HG03378 (cell line): ENCODE data around the gene ZNF329.

Experiments used
- ATAC-seq: cut with Tn5 transposase; IDR thresholded peaks from one replicate; pipeline ENCODE4 v1.9.1; 2021; ENCODE audit warnings: mild to moderate bottlenecking, moderate library complexity; ENCODE audit not compliant: unreplicated experiment

ZNF329 gene

GRCh38 chr19:58123354-58123753, 27.2 kb downstream of the ZNF329 start:
- no peak for ATAC-seq

- ATAC-seq, result no peak
These were observed 31.4 kb downstream of the ZNF329 start for GRCh38 chr19:58118979-58119733.

DNA sequence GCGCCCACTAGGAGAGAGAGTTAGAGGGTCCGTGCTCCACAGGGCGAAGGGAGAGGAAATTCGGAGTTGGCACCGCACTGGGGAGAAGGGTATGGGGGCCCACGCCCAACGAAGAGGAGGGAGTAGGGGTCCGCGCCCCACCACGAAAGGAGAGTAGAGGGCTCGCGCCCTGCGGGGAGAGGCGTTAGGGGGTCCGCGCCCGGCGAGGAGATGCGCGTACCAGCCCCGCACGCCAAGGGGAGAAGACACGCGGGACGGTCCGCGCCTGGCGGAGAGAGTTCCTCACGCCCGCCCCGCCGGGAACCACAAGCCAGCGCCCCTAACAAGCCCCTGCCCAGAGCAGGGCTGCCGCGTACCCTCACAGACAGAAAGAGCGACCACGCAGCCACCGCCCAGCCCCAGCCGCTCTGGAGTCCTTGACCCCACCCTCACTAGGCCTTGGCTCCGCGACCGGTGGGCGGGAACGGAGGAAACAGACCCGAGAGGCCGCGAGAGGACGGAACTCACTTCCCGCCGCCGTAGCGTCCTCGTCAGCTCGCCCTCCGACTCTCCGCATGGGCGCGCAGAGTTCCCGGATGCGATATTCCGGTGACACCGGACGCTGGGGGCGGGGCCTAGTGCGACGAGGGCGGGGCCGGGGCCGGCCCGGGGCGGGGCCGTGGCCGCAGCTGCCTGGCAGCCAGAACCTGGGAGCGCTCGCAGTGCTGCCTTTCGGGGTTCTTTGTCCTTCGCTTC, 32.6 kb downstream of the ZNF329 start:
- no peak for ATAC-seq

DNA sequence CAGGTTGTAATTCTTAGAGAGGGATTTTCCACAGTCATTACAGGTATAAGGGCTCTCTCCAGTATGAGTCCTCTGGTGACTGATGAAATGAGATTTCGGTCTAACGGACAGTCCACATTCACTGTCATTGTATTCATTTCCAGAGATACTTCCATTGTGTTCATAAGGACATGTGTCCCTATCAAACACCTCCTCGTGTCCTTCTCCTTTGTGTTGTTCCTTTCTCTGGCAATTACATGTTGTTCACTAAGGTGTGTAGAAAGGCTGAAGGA, 42.1 kb downstream of the ZNF329 start:
- ATAC-seq, result no peak

GRCh38 chr19:58107778-58108545, 42.6 kb downstream of the ZNF329 start:
- no peak for ATAC-seq

GRCh38 chr19:58098682-58098998, 51.9 kb downstream of the ZNF329 start:
- ATAC-seq, result peak; percentile 15

GRCh38 chr19:58097781-58098681, 52.6 kb downstream of the ZNF329 start, which contains the start of gene ZSCAN18:
Gene ZSCAN18 (minus strand): TSS chr19:58098231. CDS start chr19:58090267, 7,964 bp downstream.
- ATAC-seq, result peak; percentile 81

DNA sequence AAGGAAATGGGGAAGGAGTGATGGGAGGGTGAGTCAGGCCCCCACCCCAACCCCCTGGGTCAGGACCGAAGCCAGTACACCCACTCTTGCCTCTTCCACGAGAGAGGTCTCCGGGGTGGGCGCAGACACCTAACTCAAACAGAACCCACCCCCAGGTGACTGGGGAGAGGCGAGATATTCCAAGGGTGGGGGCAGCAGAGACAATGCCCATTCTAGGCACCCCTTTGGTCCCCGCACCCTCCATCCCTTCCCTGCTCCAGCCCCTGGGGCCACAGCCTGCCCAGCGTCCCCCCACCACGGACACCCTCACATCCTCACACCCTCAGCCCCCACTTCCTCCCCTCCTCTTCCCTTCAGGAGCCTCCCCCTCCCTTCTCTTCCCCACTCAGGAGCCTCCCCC, 53.2 kb downstream of the ZNF329 start:
- ATAC-seq, result no peak

DNA sequence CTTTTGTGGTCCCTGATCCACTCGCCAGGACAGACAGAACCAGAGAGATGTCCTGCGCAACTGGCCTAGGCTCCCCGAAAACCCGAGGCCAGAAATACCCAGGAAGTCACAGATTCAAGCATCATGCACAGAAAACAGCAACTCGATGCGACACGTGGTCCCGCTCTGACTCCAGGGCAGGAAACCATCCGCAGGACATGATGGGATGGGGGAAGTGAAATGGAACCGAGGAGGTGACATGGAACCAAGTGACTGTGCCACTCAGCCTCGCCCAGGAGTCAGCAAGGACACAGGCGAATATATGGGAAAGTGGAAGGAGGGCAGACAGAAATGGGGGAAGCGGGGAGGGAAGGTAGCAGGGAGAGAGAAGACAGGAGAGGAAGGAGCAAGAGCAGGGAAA, 53.7 kb downstream of the ZNF329 start:
- ATAC-seq, result no peak

DNA sequence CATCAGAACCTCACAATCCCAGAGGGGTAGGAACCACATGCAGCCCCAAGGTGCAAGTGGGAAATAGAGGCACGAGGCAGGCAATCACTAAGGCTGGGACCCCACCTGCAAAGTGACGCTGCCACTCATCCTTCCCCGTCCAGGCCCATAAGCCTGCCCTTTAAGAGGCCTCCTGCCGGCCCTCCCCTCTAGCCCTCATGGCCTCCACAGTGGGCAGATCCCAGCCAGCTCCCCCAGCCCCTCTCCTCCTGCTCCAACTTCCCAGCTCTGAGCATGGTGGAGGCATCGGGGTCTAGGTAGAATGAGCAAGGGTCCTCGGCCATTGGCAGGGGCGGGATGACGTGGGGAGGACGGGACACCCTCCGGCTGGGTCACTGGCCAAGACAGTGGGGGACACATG, 55.3 kb downstream of the ZNF329 start:
- ATAC-seq, result no peak

- ATAC-seq, result no peak
These were observed 57.5 kb downstream of the ZNF329 start for GRCh38 chr19:58093071-58093470.

- no peak for ATAC-seq
These were observed 59.2 kb downstream of the ZNF329 start for GRCh38 chr19:58091251-58091995.

DNA sequence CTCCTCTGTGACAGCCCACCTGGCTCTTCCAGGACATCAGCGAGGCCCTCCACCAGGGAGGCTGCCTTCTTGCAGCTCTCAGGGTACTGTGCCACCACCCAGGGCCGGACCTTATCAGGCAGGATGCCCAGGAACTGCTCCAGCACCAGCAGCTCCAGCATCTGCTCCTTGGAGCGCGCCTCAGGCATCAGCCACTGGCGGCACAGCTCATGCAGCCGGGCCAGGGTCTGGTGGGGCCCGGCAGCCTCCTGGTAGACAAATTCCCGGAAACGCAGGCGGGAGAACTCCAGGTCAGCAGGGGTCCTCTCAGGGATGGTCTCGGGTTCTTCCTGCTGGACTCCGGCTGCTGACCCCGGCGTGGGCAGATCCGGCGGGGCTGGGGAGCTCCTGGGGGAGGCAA, 60.7 kb downstream of the ZNF329 start:
- ATAC-seq, result no peak

GRCh38 chr19:58088521-58089052, 62.0 kb downstream of the ZNF329 start:
- ATAC-seq, result no peak

DNA sequence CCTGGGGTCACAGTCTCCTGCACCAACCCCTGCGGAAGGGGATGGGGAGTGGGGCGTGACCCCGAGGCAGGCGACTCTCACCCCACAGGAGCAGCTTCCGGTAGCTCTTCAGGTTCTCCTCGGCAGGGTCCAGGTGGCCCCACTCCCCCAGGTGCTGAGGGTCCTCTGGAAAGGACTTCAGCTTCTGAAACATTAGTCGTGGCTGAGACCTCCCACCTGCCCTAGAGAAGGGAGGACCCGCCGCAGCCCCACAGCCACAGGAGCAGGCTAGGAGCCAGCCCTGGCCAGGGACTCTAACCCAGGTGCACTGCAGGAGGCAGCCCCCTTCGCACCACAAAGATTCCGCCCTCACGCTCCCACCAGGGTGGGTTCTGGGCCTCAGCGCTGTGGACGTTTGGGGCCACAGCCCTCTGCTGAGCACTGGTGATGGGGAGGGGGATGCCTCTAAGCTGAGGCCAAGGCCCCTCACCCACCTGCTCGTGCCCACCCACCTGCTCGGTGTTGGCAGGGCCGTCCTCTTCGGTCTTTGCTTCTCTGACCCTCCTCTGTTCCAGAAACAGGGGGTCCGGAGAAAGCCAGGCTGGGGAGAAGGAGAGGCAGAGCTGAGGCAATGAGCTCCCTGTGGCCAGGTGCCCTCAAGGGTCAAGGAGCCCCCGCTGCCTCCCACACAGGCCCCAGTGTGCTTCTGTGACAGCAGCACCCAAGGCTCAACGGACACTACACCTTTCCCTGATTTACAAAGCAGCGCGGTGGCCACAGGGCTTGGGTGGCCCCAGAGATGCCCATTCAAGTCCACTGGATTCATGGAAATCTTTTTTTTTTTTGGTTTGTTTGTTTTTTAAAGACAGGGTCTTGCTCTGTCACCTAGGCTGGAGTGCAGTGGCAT, 63.5 kb downstream of the ZNF329 start:
- ATAC-seq, result no peak

DNA sequence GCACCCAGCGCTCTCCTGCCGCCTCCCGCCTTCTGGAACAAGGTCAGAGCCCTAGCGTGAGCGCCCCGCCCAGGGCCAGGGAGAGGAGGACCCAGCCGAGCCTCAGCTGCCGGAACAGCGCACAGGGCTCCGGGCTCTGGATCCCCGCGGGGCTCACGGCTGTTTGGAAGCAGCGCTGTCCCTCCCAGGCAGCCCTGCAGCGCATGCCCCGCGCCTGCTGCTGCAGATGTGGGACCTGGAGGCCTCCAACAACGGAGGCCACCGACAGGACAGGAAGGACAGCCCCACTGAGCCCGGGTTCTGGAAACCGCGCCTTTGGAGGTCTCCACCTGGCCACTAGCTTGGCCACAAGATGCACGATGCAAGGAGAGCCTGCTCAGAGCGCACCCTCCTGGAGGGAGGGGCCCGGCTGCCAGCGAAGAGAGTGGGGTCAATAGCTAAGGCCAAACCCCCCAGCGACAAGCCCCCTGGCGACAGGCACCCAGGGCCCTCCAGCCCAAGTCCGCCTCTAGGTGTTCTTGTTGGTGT, 65.2 kb downstream of the ZNF329 start:
- ATAC-seq, result no peak

DNA sequence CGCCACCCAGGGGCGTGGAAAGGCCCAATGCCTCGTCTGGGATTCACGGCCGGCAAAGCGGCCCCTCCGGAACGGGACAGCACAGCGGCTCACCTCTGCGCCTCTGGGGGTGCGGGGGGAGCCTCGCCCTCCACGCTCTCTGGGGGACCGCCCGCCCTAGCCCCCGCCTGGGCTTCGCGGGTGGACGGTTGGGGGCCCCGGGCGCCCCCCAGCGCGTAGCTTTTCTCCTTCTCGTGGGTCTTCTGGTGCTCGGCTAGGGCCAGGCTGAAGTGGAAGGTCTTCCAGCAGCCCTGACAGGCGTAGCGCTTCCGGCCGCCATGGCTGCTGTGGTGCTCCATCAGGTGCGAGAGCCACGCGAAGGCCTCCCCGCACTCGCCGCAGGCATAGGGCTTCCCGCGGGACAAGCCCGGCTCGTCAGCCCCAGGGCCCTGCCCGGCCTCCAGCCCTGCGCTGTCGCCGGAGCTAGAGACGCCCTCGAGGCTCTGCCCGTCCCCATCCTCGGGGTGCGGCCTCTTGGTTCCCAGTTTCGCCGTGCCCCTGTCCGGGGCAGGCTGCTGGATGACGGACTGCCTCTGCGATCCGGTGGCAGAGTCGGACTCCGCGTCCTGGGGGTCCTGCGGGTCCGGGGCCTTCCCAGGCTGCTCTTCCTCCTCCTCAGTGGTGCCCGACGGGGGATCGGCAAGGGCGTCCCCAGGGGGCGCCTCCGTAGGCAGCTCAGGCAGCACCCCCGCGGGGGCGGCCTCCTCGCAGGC, 65.8 kb downstream of the ZNF329 start:
- ATAC-seq, result no peak

DNA sequence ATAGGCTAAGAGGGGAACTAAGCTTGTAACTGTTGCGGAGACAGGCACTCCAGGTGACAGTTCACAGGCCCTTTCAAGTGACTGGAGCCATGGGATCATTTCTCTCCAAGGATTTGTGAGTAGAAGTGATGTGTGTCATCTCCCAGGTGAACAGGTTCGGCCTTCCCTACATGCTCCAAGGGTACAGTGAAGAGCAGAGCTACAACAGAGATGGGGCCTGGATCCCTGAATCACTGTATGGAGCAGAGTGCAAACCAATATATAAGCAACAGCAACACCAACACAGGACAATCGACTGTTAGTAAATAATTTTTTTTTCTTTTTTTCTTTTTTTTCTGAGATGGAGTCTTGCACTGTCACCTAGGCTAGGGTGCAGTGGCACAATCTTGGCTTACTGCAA, 67.6 kb downstream of the ZNF329 start:
- ATAC-seq, result no peak
